Subcutaneous adipose tissue (tissue), 4 donors: ENCODE measurements around the gene ASB2. TPM values are rescaled to one million over a fixed set of nuclear protein-coding genes. Genes with fewer than 3 reads are reported as not detected.

ENCODE experiments used
- CTCF ChIP-seq: fragments of 450-650 bp; IDR thresholded peaks from one replicate; pipeline ENCODE4 v1.5.1; 2016; ENCODE audit warnings: low read depth, mild to moderate bottlenecking, control low read depth, antibody characterized with exemption, moderate library complexity
- total RNA-seq, 4 donors: library from RNA; depleted of rRNA; stranded (reverse); fragments of >200 nt; gene quantifications; one replicate each; pipeline ENCODE4 v1.1.0, GENCODE V29; 2016

ASB2 gene
- total RNA-seq, 4 donors from 2014 or later, result 0.34 TPM; not detected in 3

GRCh38 chr14:93926245-93926872 is 50.0 kb downstream of the ASB2 start:
- no peak for TF ChIP-seq CTCF

DNA sequence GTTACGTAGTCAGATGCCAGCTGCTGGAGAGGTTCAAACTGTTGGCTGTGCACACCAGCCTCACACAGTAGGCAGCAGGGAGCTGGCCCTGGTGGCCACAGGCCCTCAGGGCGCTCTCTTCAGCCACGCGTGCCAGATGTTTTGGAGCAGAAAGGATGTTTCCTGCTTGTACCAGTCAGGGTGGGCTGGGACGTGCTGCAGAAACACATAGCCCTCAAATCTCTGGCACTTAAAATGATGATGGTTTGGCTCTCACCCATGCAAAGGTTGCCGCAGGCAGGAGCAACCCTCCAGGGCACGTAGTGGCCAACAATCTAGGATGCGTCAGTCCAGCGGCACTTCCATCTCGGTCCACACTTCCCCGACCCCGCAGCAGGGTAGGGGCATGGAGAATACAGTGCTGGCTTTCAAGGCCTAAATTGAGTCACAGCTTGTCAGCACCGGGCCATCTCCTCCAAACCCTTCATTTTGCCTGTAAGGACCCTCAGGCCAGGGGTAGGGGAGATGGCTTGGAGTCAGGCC is 50.9 kb downstream of the ASB2 start:
- TF ChIP-seq CTCF, result no peak

DNA sequence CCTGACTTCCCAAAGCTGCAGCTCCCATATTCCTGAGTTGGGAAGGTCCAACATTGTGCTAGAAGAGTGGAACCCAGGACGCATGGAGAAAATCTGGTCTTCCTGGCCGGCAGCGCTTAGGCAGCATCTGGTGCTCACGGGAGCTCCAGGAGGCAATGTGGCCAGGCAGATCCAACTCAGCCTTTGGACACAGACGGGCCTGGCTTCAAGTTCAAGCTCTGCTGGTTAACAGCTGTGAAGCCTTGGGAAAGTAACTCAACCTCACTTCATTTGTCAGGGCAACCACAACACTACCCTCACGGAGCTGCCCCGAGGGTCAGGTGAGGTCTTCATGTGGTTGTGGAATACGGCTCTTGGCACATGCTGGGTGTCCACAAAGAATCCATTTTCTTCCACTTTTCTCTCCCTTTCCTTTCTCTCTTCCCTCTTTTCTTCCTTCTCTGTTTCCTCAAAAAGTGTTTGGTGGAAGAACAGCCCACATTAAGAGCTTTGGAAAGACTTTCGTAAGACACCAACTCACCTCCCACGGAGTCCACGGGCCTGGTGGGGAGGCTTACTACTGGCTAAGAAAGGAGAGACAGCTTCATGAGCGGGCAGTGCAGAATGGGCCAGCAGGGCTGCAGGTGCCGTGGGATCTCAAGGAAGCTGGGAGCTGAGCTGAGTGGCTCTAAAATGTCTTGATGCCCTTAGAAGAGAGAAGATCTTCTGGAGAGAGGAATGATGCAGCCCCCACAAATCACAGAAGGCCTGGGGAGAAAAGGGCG is 51.6 kb downstream of the ASB2 start:
- no peak for TF ChIP-seq CTCF

DNA sequence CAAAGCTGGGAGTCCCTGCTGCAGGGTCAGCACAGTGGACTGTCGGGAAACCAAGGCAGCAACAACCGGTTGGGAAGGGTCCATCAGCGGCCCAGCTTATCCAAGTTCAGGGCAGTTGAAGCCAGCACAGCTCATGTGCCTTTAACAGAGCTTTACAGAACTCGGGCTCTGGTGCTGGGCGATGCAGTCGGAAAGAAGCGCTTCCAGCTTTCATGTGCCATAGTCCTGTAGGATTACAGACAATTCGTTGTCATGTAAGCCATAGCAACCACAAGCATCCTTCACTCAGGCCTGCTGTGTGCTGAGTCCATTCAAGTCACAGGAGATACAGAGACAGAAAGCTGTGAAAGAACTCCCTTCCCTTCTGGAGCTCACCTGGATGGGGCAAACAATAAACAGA is 52.7 kb downstream of the ASB2 start:
- no peak for TF ChIP-seq CTCF

- no peak for TF ChIP-seq CTCF
Observed at GRCh38 chr14:93921001-93921806, 55.2 kb downstream of the ASB2 start.

GRCh38 chr14:93917141-93917540 is 59.2 kb downstream of the ASB2 start:
- no peak for TF ChIP-seq CTCF

DNA sequence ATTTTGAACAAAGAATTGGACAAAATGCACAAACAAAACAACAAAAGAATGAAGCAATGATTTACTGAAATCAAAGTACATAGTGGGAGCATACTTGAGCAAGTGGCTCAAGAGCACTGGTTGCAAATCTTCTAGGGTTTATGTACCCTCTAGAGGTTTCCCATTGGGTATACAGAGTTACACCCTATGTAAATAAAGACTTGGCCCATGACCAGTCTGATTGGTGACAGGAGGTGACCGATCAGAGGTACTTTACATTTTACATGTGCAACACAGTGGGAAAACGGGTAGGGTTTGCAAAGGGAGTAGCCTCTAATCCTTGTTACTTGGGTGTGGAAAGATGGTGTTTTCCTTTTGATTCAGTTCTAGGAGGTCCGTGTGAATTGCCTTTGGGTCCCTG is 59.9 kb downstream of the ASB2 start:
- TF ChIP-seq CTCF, result no peak
